H9 (cell line): ENCODE data around the gene DTNBP1. TPM values are rescaled to one million over a fixed set of nuclear protein-coding genes. Genes with fewer than 3 reads are reported as not detected.

ENCODE experiments used
- DNase-seq: peaks from one replicate; pipeline ENCODE4 v3.0.0-alpha.2; 2017
- H2AFZ ChIP-seq: one replicate; pipeline ENCODE4 v1.6.1; 2013; ENCODE audit warnings: mild to moderate bottlenecking, low read length, control low read depth, moderate library complexity
- H2AK5ac ChIP-seq: 2 replicates; pipeline ENCODE4 v1.6.1; 2013; ENCODE audit warnings: low read length, control low read depth, mixed read lengths; ENCODE audit not compliant: insufficient read length
- H2BK120ac ChIP-seq: one replicate; pipeline ENCODE4 v1.6.1; 2013; ENCODE audit warnings: low read depth, mild to moderate bottlenecking, low read length, control low read depth, inconsistent platforms; ENCODE audit not compliant: poor library complexity, severe bottlenecking
- H2BK12ac ChIP-seq: 2 replicates; pipeline ENCODE4 v1.6.1; 2013; ENCODE audit warnings: low read length, control low read depth, mixed read lengths, low read depth; ENCODE audit not compliant: insufficient read length
- H2BK15ac ChIP-seq: 2 replicates; pipeline ENCODE4 v1.6.1; 2013; ENCODE audit warnings: low read depth, low read length, control low read depth
- H2BK20ac ChIP-seq: one replicate; pipeline ENCODE4 v1.6.1; 2013; ENCODE audit warnings: low read depth, mild to moderate bottlenecking, low read length, control low read depth, inconsistent platforms; ENCODE audit not compliant: poor library complexity, severe bottlenecking
- H2BK5ac ChIP-seq: 2 replicates; pipeline ENCODE4 v1.6.1; 2013; ENCODE audit warnings: low read length, control low read depth, mixed read lengths; ENCODE audit not compliant: insufficient read length
- H3K14ac ChIP-seq: 2 replicates; pipeline ENCODE4 v1.6.1; 2013; ENCODE audit warnings: low read length, control low read depth; ENCODE audit not compliant: insufficient read depth
- H3K18ac ChIP-seq: 2 replicates; pipeline ENCODE4 v1.6.1; 2013; ENCODE audit warnings: low read depth, mild to moderate bottlenecking, mixed read lengths, low read length, control low read depth; ENCODE audit not compliant: insufficient read length
- H3K23ac ChIP-seq: 2 replicates; pipeline ENCODE4 v1.6.1; 2013; ENCODE audit warnings: low read length, control low read depth, mixed read lengths, low read depth; ENCODE audit not compliant: insufficient read length
- H3K23me2 ChIP-seq: 2 replicates; pipeline ENCODE4 v1.6.1; 2013; ENCODE audit warnings: low read depth, mild to moderate bottlenecking, mixed read lengths, low read length, control low read depth; ENCODE audit not compliant: insufficient read length, poor library complexity, severe bottlenecking
- H3K27ac ChIP-seq: 2 replicates; pipeline ENCODE4 v1.5.1; 2013; ENCODE audit warnings: low read length, control low read depth, mixed read lengths, low read depth; ENCODE audit not compliant: insufficient read length
- H3K27me3 ChIP-seq: 2 replicates; pipeline ENCODE4 v1.6.1; 2013; ENCODE audit warnings: low read length, control low read depth, inconsistent platforms; ENCODE audit not compliant: insufficient read depth
- H3K4ac ChIP-seq: 2 replicates; pipeline ENCODE4 v1.6.1; 2013; ENCODE audit warnings: low read depth, mild to moderate bottlenecking, control low read depth, inconsistent platforms, low read length, moderate library complexity
- H3K4me1 ChIP-seq: 2 replicates; pipeline ENCODE4 v1.6.1; 2013; ENCODE audit warnings: low read length, control low read depth, inconsistent platforms; ENCODE audit not compliant: insufficient read depth
- H3K4me2 ChIP-seq: 2 replicates; pipeline ENCODE4 v1.6.1; 2013; ENCODE audit warnings: low read length, control low read depth, mixed read lengths; ENCODE audit not compliant: insufficient read length, insufficient read depth
- H3K56ac ChIP-seq: 2 replicates; pipeline ENCODE4 v1.6.1; 2013; ENCODE audit warnings: low read depth, mild to moderate bottlenecking, mixed read lengths, low read length, control low read depth; ENCODE audit not compliant: insufficient read length
- H3K79me1 ChIP-seq: 2 replicates; pipeline ENCODE4 v1.6.1; 2013; ENCODE audit warnings: low read depth, mild to moderate bottlenecking, moderate library complexity, low read length, control low read depth, inconsistent platforms; ENCODE audit not compliant: insufficient read depth, poor library complexity, severe bottlenecking
- H3K79me2 ChIP-seq: 2 replicates; pipeline ENCODE4 v1.6.1; 2013; ENCODE audit warnings: low read length, control low read depth, inconsistent platforms; ENCODE audit not compliant: insufficient read depth
- H3K9ac ChIP-seq: 2 replicates; pipeline ENCODE4 v1.6.1; 2013; ENCODE audit warnings: low read length, control low read depth, mixed read lengths; ENCODE audit not compliant: insufficient read length; ENCODE audit errors: extremely low read depth
- H3K9me3 ChIP-seq: one replicate; pipeline ENCODE4 v1.6.1; 2013; ENCODE audit warnings: low read depth, low read length, inconsistent platforms; ENCODE audit not compliant: control insufficient read depth
- H3T11ph ChIP-seq: one replicate; pipeline ENCODE4 v1.6.1; 2013; ENCODE audit warnings: mild to moderate bottlenecking, low read length, control low read depth, inconsistent platforms
- H4K20me1 ChIP-seq: one replicate; pipeline ENCODE4 v1.6.1; 2013; ENCODE audit not compliant: control insufficient read depth, insufficient read length, insufficient read depth
- H4K5ac ChIP-seq: 2 replicates; pipeline ENCODE4 v1.6.1; 2013; ENCODE audit warnings: low read depth, mild to moderate bottlenecking, mixed read lengths, low read length, control low read depth; ENCODE audit not compliant: insufficient read length
- H4K8ac ChIP-seq: replicated peaks from 2 replicates; pipeline ENCODE4 v1.6.1; 2013; ENCODE audit warnings: low read length, control low read depth, mixed read lengths, low read depth; ENCODE audit not compliant: insufficient read length
- H4K91ac ChIP-seq: 2 replicates; pipeline ENCODE4 v1.6.1; 2013; ENCODE audit warnings: low read depth, mild to moderate bottlenecking, moderate library complexity, mixed read lengths, low read length, control low read depth; ENCODE audit not compliant: insufficient read length
- H3K27ac Mint-ChIP-seq, 3 experiments: 2 replicates in 2 of 3; 3 replicates in 1 of 3; pipeline ENCODE4 v1.8.0; 2020 to 2021; ENCODE audit warnings: mixed read lengths in 3 of 3, mild to moderate bottlenecking in 1 of 3, moderate library complexity in 1 of 3
- H3K27me3 Mint-ChIP-seq: 2 replicates; pipeline ENCODE4 v1.8.0; 2021; ENCODE audit warnings: low read depth, mild to moderate bottlenecking, moderate library complexity, mixed read lengths
- H3K36me3 Mint-ChIP-seq, 3 experiments: 2 replicates in 2 of 3; 3 replicates in 1 of 3; pipeline ENCODE4 v1.8.0; 2020 to 2021; ENCODE audit warnings: low read depth in 3 of 3, mixed read lengths in 3 of 3; ENCODE audit not compliant: insufficient read depth in 1 of 3
- H3K4me1 Mint-ChIP-seq, 2 experiments: 2 replicates each; pipeline ENCODE4 v1.8.0; 2020; ENCODE audit warnings: mixed read lengths in 2 of 2
- H3K4me3 Mint-ChIP-seq, 2 experiments: 2 replicates in 1 of 2; 3 replicates in 1 of 2; pipeline ENCODE4 v1.8.0; 2020 to 2021; ENCODE audit warnings: mild to moderate bottlenecking in 2 of 2, mixed read lengths in 2 of 2, moderate library complexity in 1 of 2
- H3K9me3 Mint-ChIP-seq, 2 experiments: 2 replicates in 1 of 2; 3 replicates in 1 of 2; pipeline ENCODE4 v1.8.0; 2020; ENCODE audit warnings: mild to moderate bottlenecking in 2 of 2, mixed read lengths in 2 of 2, moderate library complexity in 1 of 2
- WGBS: extraction: QIAGEN DNeasy Blood & Tissue Kit; methylation state at CpG from one replicate; pipeline ENCODE4 v1.1.7; 2013; ENCODE audit warnings: missing lambda C conversion rate, low lambda C conversion rate, mixed read lengths; ENCODE audit not compliant: insufficient read length; ENCODE audit errors: extremely low coverage; 5-methylcytosine and 5-hydroxymethylcytosine counted together
- total RNA-seq: library from RNA; stranded (reverse); gene quantifications from 2 replicates; pipeline ENCODE4 v1.2.1, GENCODE V29; 2021
- TF ChIP-seq, protein P1 (sequence below): fragments of 200-600 bp; sonication (generic); conservative IDR thresholded peaks from 3 replicates; pipeline ENCODE4 v1.8.0; 2021; ENCODE audit warnings: antibody characterized with exemption, mild to moderate bottlenecking

DTNBP1 gene
- total RNA-seq, 1 experiment from 2014 or later, result 12.9 TPM

GRCh38 chr6:15528870-15529269 lies 134.0 kb downstream of the DTNBP1 start:
- Histone ChIP-seq H3T11ph (no peak overlapping the region), H3K23ac (no peak overlapping the region), H3K23me2 (no peaks in the 10 kb centered on the region), H3K9me3 (peaks cover 13% of the 10 kb centered on the region), H3K27ac (no peak overlapping the region), H2BK5ac (no peak overlapping the region), H3K9ac (no peak overlapping the region), H2BK20ac (no peak overlapping the region), H3K4me1 (no peaks in the 10 kb centered on the region), H4K8ac (no peak overlapping the region), H3K4me2 (no peak overlapping the region), H4K91ac (no peak overlapping the region), H3K4ac (no peak overlapping the region), H2BK120ac (no peak overlapping the region), H3K18ac (no peak overlapping the region), H4K20me1 (peaks cover 2% of the 10 kb centered on the region), H2AK5ac (no peak overlapping the region), H2AFZ (no peak overlapping the region), H2BK12ac (no peak overlapping the region), H3K56ac (no peak overlapping the region), H3K79me2 (no peaks in the 10 kb centered on the region), H3K79me1 (no peaks in the 10 kb centered on the region), H4K5ac (no peak overlapping the region), H3K14ac (no peak overlapping the region), H3K27me3 (no peaks in the 10 kb centered on the region), H2BK15ac (no peak overlapping the region)
- no peak for DNase-seq
- peaks cover 8% of the 10 kb centered on the region for H3K27me3 Mint-ChIP-seq
- H3K4me3 Mint-ChIP-seq, result no peak overlapping the region
- H3K4me1 Mint-ChIP-seq, result peaks cover 0 to 11% of the 10 kb centered on the region in 2 experiments; a peak in 2 of 4 replicates
- peaks cover 12 to 36% of the 10 kb centered on the region in 2 experiments for H3K9me3 Mint-ChIP-seq
- TF ChIP-seq, protein P1, sequence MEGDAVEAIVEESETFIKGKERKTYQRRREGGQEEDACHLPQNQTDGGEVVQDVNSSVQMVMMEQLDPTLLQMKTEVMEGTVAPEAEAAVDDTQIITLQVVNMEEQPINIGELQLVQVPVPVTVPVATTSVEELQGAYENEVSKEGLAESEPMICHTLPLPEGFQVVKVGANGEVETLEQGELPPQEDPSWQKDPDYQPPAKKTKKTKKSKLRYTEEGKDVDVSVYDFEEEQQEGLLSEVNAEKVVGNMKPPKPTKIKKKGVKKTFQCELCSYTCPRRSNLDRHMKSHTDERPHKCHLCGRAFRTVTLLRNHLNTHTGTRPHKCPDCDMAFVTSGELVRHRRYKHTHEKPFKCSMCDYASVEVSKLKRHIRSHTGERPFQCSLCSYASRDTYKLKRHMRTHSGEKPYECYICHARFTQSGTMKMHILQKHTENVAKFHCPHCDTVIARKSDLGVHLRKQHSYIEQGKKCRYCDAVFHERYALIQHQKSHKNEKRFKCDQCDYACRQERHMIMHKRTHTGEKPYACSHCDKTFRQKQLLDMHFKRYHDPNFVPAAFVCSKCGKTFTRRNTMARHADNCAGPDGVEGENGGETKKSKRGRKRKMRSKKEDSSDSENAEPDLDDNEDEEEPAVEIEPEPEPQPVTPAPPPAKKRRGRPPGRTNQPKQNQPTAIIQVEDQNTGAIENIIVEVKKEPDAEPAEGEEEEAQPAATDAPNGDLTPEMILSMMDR, result no peak
- peaks cover 29 to 67% (median 62%) of the 10 kb centered on the region in 3 experiments for H3K36me3 Mint-ChIP-seq
- no CpG with 5 or more reads among the region's 9 CpGs for WGBS
- no peak overlapping the region for H3K27ac Mint-ChIP-seq
